ENCODE results near the gene C19orf73. TPM values are rescaled to one million over a fixed set of nuclear protein-coding genes. Genes with fewer than 3 reads are reported as not detected.
"Not testable (repeated sequence)": the region's sequence is repeated elsewhere in the genome, so short reads cannot be mapped to it uniquely, and the experiment has no call there.

C19orf73 gene
- total RNA-seq, 1 experiment from 2014 or later: 1.5 TPM

DNA sequence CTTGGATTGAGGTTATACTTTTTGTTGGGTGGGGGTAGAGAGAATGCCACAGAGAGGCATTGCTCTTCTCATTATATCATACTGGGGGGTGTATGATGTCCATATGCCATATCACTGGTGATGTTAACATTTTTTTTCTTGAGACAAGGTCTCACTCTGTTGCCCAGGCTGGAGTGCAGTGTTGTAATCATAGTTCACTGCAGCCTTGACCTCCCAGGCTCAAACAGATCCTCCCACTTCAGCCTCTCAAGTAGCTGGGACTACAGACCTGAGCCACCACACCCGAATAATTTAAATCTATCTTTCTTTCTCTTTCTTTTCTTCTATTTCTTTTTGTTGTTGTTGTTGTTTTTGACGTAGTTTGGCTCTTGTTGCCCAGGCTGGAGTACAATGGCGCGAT is 38.6 kb downstream of the C19orf73 start:
- Histone ChIP-seq H3K79me2 (ENCODE audit: low read depth) (peaks cover 1% of the 10 kb centered on the region), H4K20me1 (ENCODE audit: insufficient read depth) (no peaks in the 10 kb centered on the region), H3K9me2 (ENCODE audit: insufficient read depth) (no peaks in the 10 kb centered on the region), H3K4me1 (replicated peaks; ENCODE audit: insufficient read depth) (no peaks in the 10 kb centered on the region), H3K9me3 (ENCODE audit: insufficient read depth, low read depth) (no peaks in the 10 kb centered on the region), H3K4me2 (no peak overlapping the region), H2AFZ (no peak overlapping the region), H3F3A (ENCODE audit: insufficient read depth, low read depth) (no peaks in the 10 kb centered on the region; the same call in 1 of the 2 replicates), H3K4me3 (no peak overlapping the region), H3K27me3 (ENCODE audit: insufficient read depth, low read depth) (no peaks in the 10 kb centered on the region), H3K36me3 (ENCODE audit: low read depth) (no peaks in the 10 kb centered on the region), H3K27ac (no peak overlapping the region)
- POLR2A ChIA-PET (ENCODE audit: unreplicated experiment): no interaction called here
- intact Hi-C loops (cut with micrococcal nuclease; ENCODE audit: unreplicated experiment): no loop called here
- BruUV-seq (replicated peaks): no TSS peak
- CTCF ChIA-PET: no interaction called here
- TF ChIP-seq, protein P1, sequence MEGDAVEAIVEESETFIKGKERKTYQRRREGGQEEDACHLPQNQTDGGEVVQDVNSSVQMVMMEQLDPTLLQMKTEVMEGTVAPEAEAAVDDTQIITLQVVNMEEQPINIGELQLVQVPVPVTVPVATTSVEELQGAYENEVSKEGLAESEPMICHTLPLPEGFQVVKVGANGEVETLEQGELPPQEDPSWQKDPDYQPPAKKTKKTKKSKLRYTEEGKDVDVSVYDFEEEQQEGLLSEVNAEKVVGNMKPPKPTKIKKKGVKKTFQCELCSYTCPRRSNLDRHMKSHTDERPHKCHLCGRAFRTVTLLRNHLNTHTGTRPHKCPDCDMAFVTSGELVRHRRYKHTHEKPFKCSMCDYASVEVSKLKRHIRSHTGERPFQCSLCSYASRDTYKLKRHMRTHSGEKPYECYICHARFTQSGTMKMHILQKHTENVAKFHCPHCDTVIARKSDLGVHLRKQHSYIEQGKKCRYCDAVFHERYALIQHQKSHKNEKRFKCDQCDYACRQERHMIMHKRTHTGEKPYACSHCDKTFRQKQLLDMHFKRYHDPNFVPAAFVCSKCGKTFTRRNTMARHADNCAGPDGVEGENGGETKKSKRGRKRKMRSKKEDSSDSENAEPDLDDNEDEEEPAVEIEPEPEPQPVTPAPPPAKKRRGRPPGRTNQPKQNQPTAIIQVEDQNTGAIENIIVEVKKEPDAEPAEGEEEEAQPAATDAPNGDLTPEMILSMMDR (conservative IDR thresholded peaks at IDR 0.05): no peak
- TF ChIP-seq EZH2 (IDR thresholded peaks at IDR 0.05; ENCODE audit: low read depth): no peak
- DNase-seq: no peak

DNA sequence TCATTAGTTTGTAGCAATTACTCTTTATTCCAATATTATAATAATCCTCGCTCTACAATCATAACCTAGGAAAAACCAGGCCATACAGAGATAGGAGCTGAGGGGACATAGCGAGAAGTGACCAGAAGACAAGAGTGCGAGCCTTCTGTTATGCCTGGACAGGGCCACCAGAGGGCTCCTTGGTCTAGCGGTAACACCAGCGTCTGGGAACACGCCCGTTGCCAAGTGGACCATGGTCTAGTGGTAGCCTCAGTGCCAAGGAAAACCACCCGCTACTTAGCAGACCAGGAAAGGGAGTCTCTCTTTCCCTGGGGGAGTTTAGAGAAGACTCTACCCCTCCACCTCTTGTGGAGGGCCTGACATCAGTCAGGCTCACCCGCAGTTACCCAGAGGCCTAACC is 44.1 kb downstream of the C19orf73 start:
- H3K27ac ChIP-seq; H3F3A ChIP-seq (ENCODE audit: insufficient read depth, low read depth); H3K9me3 ChIP-seq (ENCODE audit: insufficient read depth, low read depth); H3K9me2 ChIP-seq (ENCODE audit: insufficient read depth); H3K4me2 ChIP-seq; H3K4me1 ChIP-seq (replicated peaks; ENCODE audit: insufficient read depth); H3K4me3 ChIP-seq; BruUV-seq (replicated peaks); POLR2A ChIA-PET (ENCODE audit: unreplicated experiment); H3K36me3 ChIP-seq (ENCODE audit: low read depth); H3K79me2 ChIP-seq (ENCODE audit: low read depth); H4K20me1 ChIP-seq (ENCODE audit: insufficient read depth); H2AFZ ChIP-seq: not testable (repeated sequence)
- intact Hi-C loops (cut with micrococcal nuclease; ENCODE audit: unreplicated experiment): loop anchor here (2.0 kb wide), 3 partner anchors 76 to 286 kb away; no protein-coding TSS in a partner anchor
- peak in 1 of 2 experiments; percentile 60 for DNase-seq
- H3K27me3 ChIP-seq (ENCODE audit: insufficient read depth, low read depth): peaks cover 24% of the 10 kb centered on the region; the same call in 1 of the 2 replicates
- TF ChIP-seq, protein P1 (conservative IDR thresholded peaks at IDR 0.05): peak; percentile 82
- CTCF ChIA-PET: interaction anchor here (0.7 kb wide), 1 partner anchor 96 kb away, joined by 3 read pairs; no protein-coding TSS in a partner anchor

DNA sequence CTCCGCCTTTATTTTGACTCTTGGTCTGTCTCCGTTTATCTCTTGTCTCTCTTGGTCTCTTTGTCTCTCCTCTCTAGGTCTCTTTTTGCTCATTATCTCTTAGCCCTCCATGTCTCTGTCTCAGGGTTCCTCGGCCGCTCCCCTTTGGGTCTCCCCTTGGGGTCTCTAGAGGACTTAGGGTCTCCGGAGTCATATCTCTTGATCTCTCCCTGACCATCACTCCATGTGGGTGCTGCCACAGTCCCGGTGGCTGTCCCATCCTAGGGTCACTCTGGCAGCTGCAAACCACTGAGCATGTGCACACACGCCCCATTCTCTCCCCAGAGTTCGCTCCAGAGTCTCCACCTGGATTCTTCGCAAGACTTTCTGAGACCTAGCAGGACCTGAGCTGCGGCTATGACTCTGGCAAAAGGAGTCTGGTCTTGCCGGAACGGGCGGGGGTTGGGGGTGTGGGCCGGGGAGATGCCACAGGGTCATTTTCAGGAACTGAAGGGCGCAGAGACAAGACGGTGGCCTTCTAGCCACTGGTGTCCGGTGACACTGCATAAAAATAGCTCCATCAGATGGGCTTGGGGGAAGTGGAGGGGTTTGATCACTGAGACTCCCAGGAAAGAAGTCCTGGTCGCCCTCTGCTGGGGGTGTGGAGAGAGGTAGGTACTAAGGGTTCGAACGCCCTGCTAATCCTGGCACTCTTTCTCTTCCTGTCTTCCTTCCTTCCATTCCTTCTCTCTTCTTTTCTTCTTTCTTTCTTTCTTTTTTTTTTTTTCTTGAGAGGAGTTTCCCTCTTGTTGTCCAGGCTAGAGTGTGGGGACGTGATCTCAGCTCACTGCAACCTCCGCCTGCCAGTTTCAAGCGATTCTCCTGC is 45.2 kb downstream of the C19orf73 start:
- BruUV-seq (replicated peaks): no TSS peak
- TF ChIP-seq, protein P1 (conservative IDR thresholded peaks at IDR 0.05): peak; percentile 23; the same call in 1 of the 2 replicates
- no peak for TF ChIP-seq EZH2 (IDR thresholded peaks at IDR 0.05; ENCODE audit: low read depth)
- 0 out of 2 replicates have a peak, but pooled peaks cover 8% of the 10 kb centered on the region for H3F3A ChIP-seq (ENCODE audit: insufficient read depth, low read depth)
- H3K4me3 ChIP-seq: no peak overlapping the region
- no peaks in the 10 kb centered on the region for H4K20me1 ChIP-seq (ENCODE audit: insufficient read depth)
- ChIA-PET CTCF (interaction anchor here (0.5 to 1.3 kb wide), 8 partner anchors 9 to 775 kb away, joined by 3 to 12 read pairs (median 6); partner anchors contain the start of genes GYS1, NTF4 and RUVBL2), POLR2A (ENCODE audit: unreplicated experiment) (interaction anchor here (0.5 to 1.1 kb wide), 2 partner anchors 75 to 336 kb away, joined by 8 to 15 read pairs; no protein-coding TSS in a partner anchor)
- H3K4me2 ChIP-seq: peak overlapping the region; percentile 42
- H3K36me3 ChIP-seq (ENCODE audit: low read depth): no peaks in the 10 kb centered on the region
- H2AFZ ChIP-seq: no peak overlapping the region
- no peaks in the 10 kb centered on the region for H3K79me2 ChIP-seq (ENCODE audit: low read depth)
- H3K27me3 ChIP-seq (ENCODE audit: insufficient read depth, low read depth): peaks cover 29% of the 10 kb centered on the region
- DNase-seq: peak in 1 of 2 experiments; percentile 56
- H3K4me1 ChIP-seq (replicated peaks; ENCODE audit: insufficient read depth): peaks cover 10% of the 10 kb centered on the region; the same call in 1 of the 2 replicates
- H3K9me3 ChIP-seq (ENCODE audit: insufficient read depth, low read depth): no peaks in the 10 kb centered on the region
- no peaks in the 10 kb centered on the region for H3K9me2 ChIP-seq (ENCODE audit: insufficient read depth)
- intact Hi-C loops (cut with micrococcal nuclease; ENCODE audit: unreplicated experiment): loop anchor here (2.0 kb wide), 3 partner anchors 75 to 285 kb away; no protein-coding TSS in a partner anchor
- H3K27ac ChIP-seq: no peak overlapping the region
